ENCODE data around the gene ITPR2.

Gene ITPR2

GRCh38 chr12:26773313-26774104 is 59.5 kb downstream of the ITPR2 start:
- Histone ChIP-seq H3K9me3 (no peaks in the 10 kb centered on the region; the same call in none of the 2 replicates), H3K4me3 (ENCODE audit: low read depth, low read length) (no peak overlapping the region), H3K27me3 (no peaks in the 10 kb centered on the region), H3K36me3 (no peaks in the 10 kb centered on the region), H3K4me1 (no peaks in the 10 kb centered on the region)
- no peak for TF ChIP-seq CTCF (IDR thresholded peaks at IDR 0.05; ENCODE audit: low read depth, low read length)
- DNase-seq: no peak

GRCh38 chr12:26771861-26772260 is 61.1 kb downstream of the ITPR2 start:
- TF ChIP-seq CTCF (IDR thresholded peaks at IDR 0.05; ENCODE audit: low read depth, low read length): no peak
- Histone ChIP-seq H3K4me3 (ENCODE audit: low read depth, low read length) (no peak overlapping the region), H3K4me1 (no peaks in the 10 kb centered on the region), H3K27me3 (no peaks in the 10 kb centered on the region), H3K36me3 (no peaks in the 10 kb centered on the region), H3K9me3 (no peaks in the 10 kb centered on the region; the same call in 1 of the 2 replicates)
- DNase-seq: no peak

- Histone ChIP-seq H3K9me3 (no peaks in the 10 kb centered on the region; the same call in 1 of the 2 replicates), H3K36me3 (no peaks in the 10 kb centered on the region), H3K27me3 (no peaks in the 10 kb centered on the region), H3K4me3 (ENCODE audit: low read depth, low read length) (no peak overlapping the region), H3K4me1 (no peaks in the 10 kb centered on the region)
- DNase-seq: no peak
- TF ChIP-seq CTCF (IDR thresholded peaks at IDR 0.05; ENCODE audit: low read depth, low read length): no peak
These were observed 62.5 kb downstream of the ITPR2 start for GRCh38 chr12:26770239-26771070.

- no peaks in the 10 kb centered on the region for H3K27me3 ChIP-seq
- TF ChIP-seq CTCF (IDR thresholded peaks at IDR 0.05; ENCODE audit: low read depth, low read length): no peak
- DNase-seq: no peak
- H3K4me1 ChIP-seq: no peaks in the 10 kb centered on the region
- H3K9me3 ChIP-seq: no peaks in the 10 kb centered on the region
- H3K4me3 ChIP-seq (ENCODE audit: low read depth, low read length): no peak overlapping the region
- H3K36me3 ChIP-seq: no peaks in the 10 kb centered on the region
These were observed 63.4 kb downstream of the ITPR2 start for GRCh38 chr12:26769611-26770010.

GRCh38 chr12:26768611-26769603 is 64.1 kb downstream of the ITPR2 start:
- Histone ChIP-seq H3K4me3 (ENCODE audit: low read depth, low read length) (no peak overlapping the region), H3K27me3 (no peaks in the 10 kb centered on the region), H3K4me1 (no peaks in the 10 kb centered on the region), H3K9me3 (no peaks in the 10 kb centered on the region), H3K36me3 (no peaks in the 10 kb centered on the region)
- DNase-seq: no peak
- no peak for TF ChIP-seq CTCF (IDR thresholded peaks at IDR 0.05; ENCODE audit: low read depth, low read length)
